HCEC 1CT (cell line): ENCODE measurements around the gene SNTG2.
"Not testable (repeated sequence)": the region's sequence is repeated elsewhere in the genome, so short reads cannot be mapped to it uniquely, and the experiment has no call there.

Experiments used
- DNase-seq: peaks from one replicate; pipeline ENCODE4 v3.0.0-alpha.2; 2017

Gene SNTG2

GRCh38 chr2:1341404-1342120 is 390.9 kb downstream of the SNTG2 start:
- no peak for DNase-seq

- DNase-seq, result no peak
Measured at GRCh38 chr2:1348789-1349188, 398.1 kb downstream of the SNTG2 start.

DNA sequence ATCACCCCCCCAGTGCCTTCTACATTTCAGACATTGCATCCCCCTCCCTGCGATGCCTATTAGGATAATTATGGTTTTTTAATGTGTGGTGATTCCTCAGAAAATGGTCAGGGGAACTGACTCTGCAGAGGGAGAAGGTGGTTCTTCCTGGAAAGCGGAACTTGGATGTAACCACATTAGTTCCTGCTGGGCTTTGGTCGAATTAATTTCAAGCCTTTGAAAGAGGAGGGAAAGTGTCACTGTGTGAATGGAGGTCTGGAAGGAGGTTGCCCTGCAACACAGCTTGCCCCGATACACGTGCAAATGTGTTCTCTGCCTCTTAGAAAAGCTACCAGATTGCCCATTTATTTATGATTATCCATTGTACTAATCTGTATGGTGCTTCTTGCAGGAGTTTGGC is 399.5 kb downstream of the SNTG2 start:
- no peak for DNase-seq

DNA sequence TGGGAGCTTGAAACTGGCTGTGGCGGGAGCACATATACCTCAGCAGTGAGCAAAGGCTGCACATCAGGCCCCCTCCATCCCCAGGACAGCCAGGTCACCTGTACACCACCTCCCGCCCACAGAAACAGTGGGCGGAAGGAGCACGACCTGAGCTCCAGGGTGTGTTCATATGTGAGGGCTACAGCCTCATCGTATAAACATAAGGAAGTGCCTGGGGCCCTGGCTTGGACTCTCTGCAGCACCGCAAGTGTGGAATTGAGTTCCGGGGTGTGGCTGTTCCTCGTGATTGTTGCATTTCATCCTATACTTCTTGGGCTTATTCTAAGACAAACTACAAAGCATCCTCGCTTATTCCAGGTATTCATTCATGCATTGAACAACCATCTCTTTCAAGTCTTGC is 402.5 kb downstream of the SNTG2 start:
- DNase-seq, result no peak

- no peak for DNase-seq
Measured at GRCh38 chr2:1353543-1353942, 402.9 kb downstream of the SNTG2 start.

- no peak for DNase-seq
Measured at GRCh38 chr2:1360144-1360543, 409.5 kb downstream of the SNTG2 start.

DNA sequence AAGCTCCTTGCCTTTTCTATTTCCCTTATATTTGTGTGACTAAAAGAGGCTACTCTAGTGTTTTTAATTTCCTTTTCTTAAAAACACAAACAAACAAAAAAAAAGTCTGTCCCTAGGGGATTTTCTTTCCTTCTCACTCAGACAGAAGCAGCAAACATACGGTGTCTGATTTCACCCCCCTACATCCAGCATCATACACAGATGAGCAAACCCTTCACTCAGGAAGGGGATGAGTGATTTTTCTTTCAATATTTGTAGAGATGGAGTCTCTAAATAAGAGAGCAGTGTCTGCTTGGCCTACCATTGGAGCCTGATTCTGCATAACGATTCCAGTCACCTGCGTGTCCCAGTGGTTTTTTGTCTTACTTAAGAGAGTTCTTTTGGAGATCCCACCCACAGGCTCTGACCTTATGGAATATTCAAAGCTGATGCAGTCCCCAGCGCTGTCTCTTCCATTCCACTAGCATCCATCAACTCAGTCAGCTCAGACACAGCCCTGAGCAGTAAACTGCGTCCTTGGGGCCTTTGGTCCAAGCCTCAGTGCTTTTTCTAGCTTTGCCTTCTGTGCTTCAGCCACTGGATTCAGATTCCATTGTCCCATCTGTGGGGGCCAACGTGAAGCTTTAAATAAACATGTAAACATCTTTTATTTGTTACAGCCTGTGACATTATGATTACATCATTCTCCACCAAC is 410.1 kb downstream of the SNTG2 start:
- no peak for DNase-seq

GRCh38 chr2:1363367-1363766 is 412.7 kb downstream of the SNTG2 start:
- DNase-seq, result no peak

GRCh38 chr2:1366546-1367134 is 416.0 kb downstream of the SNTG2 start:
- no peak for DNase-seq

DNA sequence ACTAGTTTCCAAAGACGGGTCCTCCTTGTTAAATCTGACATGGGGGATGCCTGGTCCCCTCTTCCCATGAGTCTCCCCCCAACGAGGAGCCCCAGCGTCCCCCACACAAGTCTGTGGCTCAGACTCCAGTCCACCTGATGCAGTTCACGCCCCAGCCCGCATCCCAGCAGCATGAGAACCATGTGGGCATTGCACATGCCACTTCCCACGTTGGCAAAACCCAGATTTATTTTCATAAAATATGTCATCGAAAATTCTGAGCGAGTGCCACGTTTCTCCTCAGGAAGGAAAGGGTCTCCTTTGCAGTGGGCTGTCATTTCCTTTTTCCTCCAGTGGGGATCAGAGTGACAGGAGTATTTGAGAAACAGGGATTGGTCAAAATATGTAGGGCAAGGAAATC is 417.0 kb downstream of the SNTG2 start:
- DNase-seq, result no peak

GRCh38 chr2:1369905-1370304 is 419.3 kb downstream of the SNTG2 start:
- no peak for DNase-seq

DNA sequence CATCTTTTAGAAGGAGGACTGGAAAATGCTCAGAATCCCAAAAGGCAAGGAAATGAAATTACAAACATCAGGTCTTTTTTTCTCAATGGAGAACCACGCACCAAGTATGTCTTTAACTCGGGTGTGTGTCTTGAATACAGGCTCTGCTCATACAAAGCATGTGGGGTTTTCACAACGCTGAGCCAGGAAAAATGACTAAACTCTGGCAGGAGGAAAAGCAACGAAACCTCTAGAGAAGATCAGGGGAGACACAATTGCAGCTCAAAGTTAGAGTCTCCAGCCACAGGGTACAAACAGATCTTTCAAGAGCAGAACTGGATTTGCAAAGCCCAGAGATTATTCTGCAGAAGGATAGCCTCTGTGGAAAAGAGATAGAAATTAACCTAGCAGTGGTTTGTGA is 419.8 kb downstream of the SNTG2 start:
- no peak for DNase-seq

GRCh38 chr2:1371082-1371481 is 420.4 kb downstream of the SNTG2 start:
- DNase-seq, result no peak

- no peak for DNase-seq
Measured at GRCh38 chr2:1373830-1374229, 423.2 kb downstream of the SNTG2 start.

GRCh38 chr2:1374287-1374686 is 423.6 kb downstream of the SNTG2 start:
- no peak for DNase-seq

- no peak for DNase-seq
Measured at GRCh38 chr2:1375794-1376193, 425.1 kb downstream of the SNTG2 start.

GRCh38 chr2:1377473-1377872 is 426.8 kb downstream of the SNTG2 start:
- no peak for DNase-seq

GRCh38 chr2:1378456-1379150 is 428.0 kb downstream of the SNTG2 start:
- no peak for DNase-seq

DNA sequence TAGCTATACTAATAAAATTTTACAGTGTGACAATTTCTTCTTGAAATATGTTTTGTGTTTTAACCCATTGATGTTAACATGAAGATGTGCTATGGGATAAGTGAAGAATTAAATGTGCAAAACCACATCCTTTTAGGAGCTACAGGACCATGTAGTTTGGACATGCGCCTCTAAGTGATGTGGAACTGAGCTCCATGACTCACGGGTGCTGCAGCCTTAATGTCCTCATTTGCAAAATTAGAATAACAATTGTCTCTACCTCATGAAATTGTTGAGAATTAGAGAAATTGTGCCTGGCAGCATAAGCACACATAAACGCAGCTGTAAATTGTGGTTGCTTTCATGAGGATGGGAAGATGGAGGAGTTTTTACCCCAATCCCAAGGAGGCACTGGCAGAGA is 431.0 kb downstream of the SNTG2 start:
- no peak for DNase-seq

- not testable (repeated sequence) for DNase-seq
Measured at GRCh38 chr2:1387954-1388725, 437.5 kb downstream of the SNTG2 start.

- DNase-seq, result not testable (repeated sequence)
Measured at GRCh38 chr2:1390118-1390517, 439.5 kb downstream of the SNTG2 start.

GRCh38 chr2:1393321-1393720 is 442.7 kb downstream of the SNTG2 start:
- no peak for DNase-seq
